AG09309 (cell line): ENCODE measurements around the gene PPP1R1A.

Experiments
- DNase-seq: peaks from one replicate; pipeline ENCODE4 v3.0.0-alpha.2; 2010; ENCODE audit warnings: low read depth
- H3K4me3 ChIP-seq: 2 replicates; pipeline ENCODE4 v1.5.1; 2011; ENCODE audit warnings: mild to moderate bottlenecking, low read depth, low read length, moderate library complexity; ENCODE audit not compliant: control insufficient read depth
- TF ChIP-seq, protein P1 (sequence below): IDR thresholded peaks from 2 replicates; pipeline ENCODE4 v1.5.1; 2011; ENCODE audit warnings: mild to moderate bottlenecking, low read depth, low read length, inconsistent platforms; ENCODE audit not compliant: insufficient read depth, control insufficient read depth; ENCODE audit errors: missing control alignments

Gene PPP1R1A

GRCh38 chr12:54611715-54612149 lies 23.3 kb upstream of the PPP1R1A start:
- TF ChIP-seq, protein P1, sequence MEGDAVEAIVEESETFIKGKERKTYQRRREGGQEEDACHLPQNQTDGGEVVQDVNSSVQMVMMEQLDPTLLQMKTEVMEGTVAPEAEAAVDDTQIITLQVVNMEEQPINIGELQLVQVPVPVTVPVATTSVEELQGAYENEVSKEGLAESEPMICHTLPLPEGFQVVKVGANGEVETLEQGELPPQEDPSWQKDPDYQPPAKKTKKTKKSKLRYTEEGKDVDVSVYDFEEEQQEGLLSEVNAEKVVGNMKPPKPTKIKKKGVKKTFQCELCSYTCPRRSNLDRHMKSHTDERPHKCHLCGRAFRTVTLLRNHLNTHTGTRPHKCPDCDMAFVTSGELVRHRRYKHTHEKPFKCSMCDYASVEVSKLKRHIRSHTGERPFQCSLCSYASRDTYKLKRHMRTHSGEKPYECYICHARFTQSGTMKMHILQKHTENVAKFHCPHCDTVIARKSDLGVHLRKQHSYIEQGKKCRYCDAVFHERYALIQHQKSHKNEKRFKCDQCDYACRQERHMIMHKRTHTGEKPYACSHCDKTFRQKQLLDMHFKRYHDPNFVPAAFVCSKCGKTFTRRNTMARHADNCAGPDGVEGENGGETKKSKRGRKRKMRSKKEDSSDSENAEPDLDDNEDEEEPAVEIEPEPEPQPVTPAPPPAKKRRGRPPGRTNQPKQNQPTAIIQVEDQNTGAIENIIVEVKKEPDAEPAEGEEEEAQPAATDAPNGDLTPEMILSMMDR = no peak
- no peak overlapping the region for H3K4me3 ChIP-seq
- no peak for DNase-seq

- H3K4me3 ChIP-seq = no peak overlapping the region
- TF ChIP-seq, protein P1 = no peak
- no peak for DNase-seq
Observed at GRCh38 chr12:54608769-54609168, 20.3 kb upstream of the PPP1R1A start.

DNA sequence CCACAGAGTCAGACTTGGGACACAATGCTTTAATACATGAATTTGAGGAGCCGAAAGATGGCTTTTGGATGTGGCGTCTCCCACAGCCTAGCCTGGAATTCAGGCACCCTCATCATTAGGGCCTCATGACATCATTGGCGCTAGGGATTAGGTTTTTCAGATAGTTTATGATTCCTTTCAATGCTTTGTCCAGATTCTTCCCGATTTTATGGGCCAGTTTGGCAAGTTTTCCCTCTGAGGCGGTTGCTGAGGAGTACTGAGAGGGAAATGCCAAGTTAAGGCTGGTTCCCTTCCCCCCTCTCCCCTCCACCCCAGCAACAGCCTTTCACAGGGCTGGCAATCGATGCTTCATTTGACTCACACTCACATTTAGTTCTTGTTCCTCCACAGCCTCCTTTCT lies 19.7 kb upstream of the PPP1R1A start:
- TF ChIP-seq, protein P1 = no peak
- no peak overlapping the region for H3K4me3 ChIP-seq

DNA sequence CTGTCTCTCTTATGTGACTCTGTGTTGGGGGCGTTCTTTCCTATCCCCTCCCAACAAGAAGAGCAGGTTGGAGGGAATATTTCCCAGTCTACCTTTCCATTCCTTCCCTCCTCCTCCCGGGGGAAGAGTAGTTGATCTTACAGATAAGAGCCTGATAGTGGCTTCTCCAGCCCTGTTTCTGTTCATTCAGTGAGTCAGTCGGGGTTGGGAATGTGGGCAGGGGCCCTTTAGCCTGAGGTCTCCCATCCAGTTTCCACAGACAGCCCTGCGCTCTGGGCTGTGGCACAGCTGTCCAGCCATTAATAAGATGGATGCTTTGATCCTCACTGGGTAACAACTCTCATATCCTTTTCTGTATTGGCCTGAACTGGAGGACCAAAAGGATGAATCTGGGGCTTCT lies 18.1 kb upstream of the PPP1R1A start:
- no peak for DNase-seq
- H3K4me3 ChIP-seq = no peak overlapping the region
- TF ChIP-seq, protein P1 = no peak

More for the DNA sequence above, 19.7 kb upstream of the PPP1R1A start:
- DNase-seq = no peak

- H3K4me3 ChIP-seq = no peak overlapping the region
- TF ChIP-seq, protein P1 = no peak
- no peak for DNase-seq
Observed at GRCh38 chr12:54605138-54605970, 16.9 kb upstream of the PPP1R1A start.

- TF ChIP-seq, protein P1 = no peak
- H3K4me3 ChIP-seq = no peak overlapping the region
- no peak for DNase-seq
Observed at GRCh38 chr12:54604436-54604835, 16.0 kb upstream of the PPP1R1A start.
